GM23248 (cell line): ENCODE measurements around the gene CSDE1.

ENCODE experiments used
- EZH2 ChIP-seq: fragments of 200-600 bp; sonication (generic); IDR thresholded peaks from 2 replicates; pipeline ENCODE4 v1.6.1; 2018; ENCODE audit warnings: antibody characterized with exemption, mild to moderate bottlenecking; ENCODE audit not compliant: insufficient read depth, poor library complexity, severe bottlenecking
- EZH2phosphoT487 ChIP-seq: fragments of 200-600 bp; sonication (generic); IDR thresholded peaks from 2 replicates; pipeline ENCODE4 v1.6.1; 2018; ENCODE audit warnings: antibody characterized with exemption, moderate library complexity, mild to moderate bottlenecking, low read depth; ENCODE audit not compliant: insufficient read depth

DNA sequence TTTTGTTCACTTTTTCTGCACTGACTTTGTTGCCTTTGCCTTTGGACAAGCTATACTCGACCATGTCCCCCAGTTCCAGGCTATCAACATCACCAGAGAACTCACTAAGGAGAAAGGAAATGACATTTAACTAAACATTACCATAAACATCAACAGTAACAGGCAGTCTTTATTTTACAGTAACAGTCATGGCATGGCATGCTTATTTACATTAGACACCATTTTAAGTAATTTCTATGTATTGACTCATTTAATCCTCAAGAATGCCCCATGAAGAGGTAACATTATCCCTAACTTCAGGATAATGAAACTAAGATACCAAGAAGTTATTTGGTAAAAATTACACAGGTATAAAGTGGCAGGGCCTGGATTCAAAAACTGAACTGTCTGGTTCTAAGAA lies 32.6 kb downstream of the CSDE1 start:
- TF ChIP-seq EZH2: no peak
- TF ChIP-seq EZH2phosphoT487: no peak
